Ishikawa (cell line): ENCODE data around the gene SDHB.

Source experiments
- EP300 ChIP-seq: IDR thresholded peaks from 2 replicates; pipeline ENCODE4 v1.6.1; 2012; ENCODE audit warnings: borderline replicate concordance
- MAX ChIP-seq: IDR thresholded peaks from 2 replicates; pipeline ENCODE4 v1.6.1; 2012
- TCF12 ChIP-seq: IDR thresholded peaks from 2 replicates; pipeline ENCODE4 v1.6.1; 2012; ENCODE audit warnings: low read depth

- TF ChIP-seq EP300 (no peak), MAX (no peak), TCF12 (no peak)
Measured at GRCh38 chr1:16972189-16972895, 81.5 kb downstream of the SDHB start.
